ENCODE measurements around the gene BPIFB2. TPM values are rescaled to one million over a fixed set of nuclear protein-coding genes. Genes with fewer than 3 reads are reported as not detected.

Gene BPIFB2
- total RNA-seq, 1 donor from 2014 or later: not detected

DNA sequence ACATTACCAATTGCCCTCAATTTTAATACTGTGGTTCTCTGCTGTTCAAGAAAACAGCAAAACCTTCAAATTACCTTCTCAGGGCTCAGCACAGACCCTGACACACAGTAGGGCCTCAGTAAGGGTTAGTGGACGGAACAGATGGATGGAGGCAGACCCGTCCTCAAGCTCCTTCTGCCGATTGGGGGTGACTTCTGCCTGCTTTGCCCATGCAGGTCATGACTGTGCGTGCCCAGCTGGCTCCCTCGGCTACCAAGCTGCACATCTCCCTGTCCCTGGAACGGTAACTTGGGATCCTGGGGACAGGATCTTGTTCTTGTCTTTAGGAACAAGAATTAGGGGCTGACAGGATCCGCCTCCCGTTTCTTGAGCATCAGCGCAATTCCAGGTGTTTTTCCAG, 62.2 kb downstream of the BPIFB2 start:
- no peak for FAIRE-seq
- Histone ChIP-seq H3K36me3 (ENCODE audit: insufficient read depth, low read length) (no peaks in the 10 kb centered on the region), H3K27ac (ENCODE audit: low read depth, low read length) (no peak overlapping the region)

GRCh38 chr20:33070111-33071053, 62.9 kb downstream of the BPIFB2 start:
- Mint-ChIP-seq H3K27me3 (ENCODE audit: low read depth, unreplicated experiment) (peaks cover 65% of the 10 kb centered on the region), H3K27ac (ENCODE audit: unreplicated experiment) (no peak overlapping the region), H3K4me1 (ENCODE audit: low read depth, unreplicated experiment) (no peaks in the 10 kb centered on the region), H3K4me3 (ENCODE audit: unreplicated experiment) (no peak overlapping the region), H3K9me3 (ENCODE audit: unreplicated experiment) (peaks cover 5% of the 10 kb centered on the region), H3K36me3 (ENCODE audit: low read depth, unreplicated experiment) (no peaks in the 10 kb centered on the region)
- Histone ChIP-seq H3K9ac (ENCODE audit: low read length) (no peak overlapping the region), H3K4me3 (ENCODE audit: insufficient read depth, low read depth, low read length) (no peak overlapping the region), H4K20me1 (ENCODE audit: insufficient read depth, low read length) (no peaks in the 10 kb centered on the region), H3K27me3 (ENCODE audit: insufficient read depth, low read length) (peaks cover 2% of the 10 kb centered on the region), H3K4me1 (ENCODE audit: insufficient read depth, low read length) (no peaks in the 10 kb centered on the region), H3K36me3 (ENCODE audit: insufficient read depth, low read length) (no peaks in the 10 kb centered on the region), H3K9me3 (ENCODE audit: insufficient read depth, low read depth, low read length) (no peaks in the 10 kb centered on the region), H2AFZ (ENCODE audit: low read depth, low read length) (no peak overlapping the region), H3K27ac (ENCODE audit: low read depth, low read length) (no peak overlapping the region), H3K4me2 (ENCODE audit: low read length) (no peak overlapping the region), H3K79me2 (ENCODE audit: insufficient read depth, low read length) (no peaks in the 10 kb centered on the region)
- DNase-seq (ENCODE audit: low read depth) (no peak), FAIRE-seq (no peak)
- TF ChIP-seq EZH2 (IDR thresholded peaks at IDR 0.05; ENCODE audit: insufficient read depth, low read length) (no peak), CTCF (IDR thresholded peaks at IDR 0.05; ENCODE audit: insufficient read depth, low read depth, low read length) (no peak)

More for the DNA sequence above, 62.2 kb downstream of the BPIFB2 start:
- Mint-ChIP-seq H3K4me3 (ENCODE audit: unreplicated experiment) (no peak overlapping the region), H3K9me3 (ENCODE audit: unreplicated experiment) (peaks cover 5% of the 10 kb centered on the region), H3K36me3 (ENCODE audit: low read depth, unreplicated experiment) (no peaks in the 10 kb centered on the region), H3K4me1 (ENCODE audit: low read depth, unreplicated experiment) (no peaks in the 10 kb centered on the region), H3K27ac (ENCODE audit: unreplicated experiment) (no peak overlapping the region), H3K27me3 (ENCODE audit: low read depth, unreplicated experiment) (peaks cover 58% of the 10 kb centered on the region)
- Histone ChIP-seq H3K9ac (ENCODE audit: low read length) (no peak overlapping the region), H3K4me3 (ENCODE audit: insufficient read depth, low read depth, low read length) (no peak overlapping the region), H3K4me2 (ENCODE audit: low read length) (no peak overlapping the region), H3K27me3 (ENCODE audit: insufficient read depth, low read length) (peaks cover 2% of the 10 kb centered on the region), H2AFZ (ENCODE audit: low read depth, low read length) (no peak overlapping the region), H4K20me1 (ENCODE audit: insufficient read depth, low read length) (no peaks in the 10 kb centered on the region), H3K4me1 (ENCODE audit: insufficient read depth, low read length) (no peaks in the 10 kb centered on the region), H3K9me3 (ENCODE audit: insufficient read depth, low read depth, low read length) (no peaks in the 10 kb centered on the region), H3K79me2 (ENCODE audit: insufficient read depth, low read length) (no peaks in the 10 kb centered on the region)
- TF ChIP-seq CTCF (IDR thresholded peaks at IDR 0.05; ENCODE audit: insufficient read depth, low read depth, low read length) (no peak), EZH2 (IDR thresholded peaks at IDR 0.05; ENCODE audit: insufficient read depth, low read length) (no peak)
- no peak for DNase-seq (ENCODE audit: low read depth)

DNA sequence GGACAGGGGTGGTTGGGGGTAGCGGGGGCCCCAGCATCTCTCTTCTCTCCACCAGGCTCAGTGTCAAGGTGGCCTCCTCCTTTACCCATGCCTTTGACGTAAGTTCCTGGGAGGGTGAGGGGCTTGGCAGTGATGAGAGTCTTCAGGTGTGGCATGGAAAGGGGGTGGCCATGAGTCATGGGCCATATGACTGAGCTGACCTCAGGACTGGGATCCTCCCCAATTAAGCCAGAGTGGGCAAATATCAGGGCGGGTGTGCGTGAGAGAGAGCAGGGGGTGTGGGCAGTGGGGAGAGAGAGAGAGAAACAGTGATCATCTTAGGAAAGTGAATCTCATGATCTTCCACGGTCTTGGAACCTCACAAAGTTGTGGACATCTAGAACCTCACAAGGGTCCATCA, 63.7 kb downstream of the BPIFB2 start:
- no peaks in the 10 kb centered on the region for H3K36me3 Mint-ChIP-seq (ENCODE audit: low read depth, unreplicated experiment)
- DNase-seq (ENCODE audit: low read depth) (no peak), FAIRE-seq (no peak)
- H3K27ac Mint-ChIP-seq (ENCODE audit: unreplicated experiment): no peak overlapping the region
- Histone ChIP-seq H3K79me2 (ENCODE audit: insufficient read depth, low read length) (no peaks in the 10 kb centered on the region), H2AFZ (ENCODE audit: low read depth, low read length) (no peak overlapping the region), H3K27me3 (ENCODE audit: insufficient read depth, low read length) (peaks cover 2% of the 10 kb centered on the region), H4K20me1 (ENCODE audit: insufficient read depth, low read length) (no peaks in the 10 kb centered on the region), H3K4me2 (ENCODE audit: low read length) (no peak overlapping the region), H3K9me3 (ENCODE audit: insufficient read depth, low read depth, low read length) (no peaks in the 10 kb centered on the region), H3K4me1 (ENCODE audit: insufficient read depth, low read length) (no peaks in the 10 kb centered on the region), H3K27ac (ENCODE audit: low read depth, low read length) (no peak overlapping the region), H3K36me3 (ENCODE audit: insufficient read depth, low read length) (no peaks in the 10 kb centered on the region), H3K4me3 (ENCODE audit: insufficient read depth, low read depth, low read length) (no peak overlapping the region), H3K9ac (ENCODE audit: low read length) (no peak overlapping the region)
- H3K4me3 Mint-ChIP-seq (ENCODE audit: unreplicated experiment): no peak overlapping the region
- peaks cover 71% of the 10 kb centered on the region for H3K27me3 Mint-ChIP-seq (ENCODE audit: low read depth, unreplicated experiment)
- H3K9me3 Mint-ChIP-seq (ENCODE audit: unreplicated experiment): peaks cover 5% of the 10 kb centered on the region
- no peak for TF ChIP-seq EZH2 (IDR thresholded peaks at IDR 0.05; ENCODE audit: insufficient read depth, low read length)
- no peak for TF ChIP-seq CTCF (IDR thresholded peaks at IDR 0.05; ENCODE audit: insufficient read depth, low read depth, low read length)
- H3K4me1 Mint-ChIP-seq (ENCODE audit: low read depth, unreplicated experiment): no peaks in the 10 kb centered on the region

All from astrocyte (in vitro differentiated cells and primary cell).